ENCODE data around the gene ALB.

The ALB gene

DNA sequence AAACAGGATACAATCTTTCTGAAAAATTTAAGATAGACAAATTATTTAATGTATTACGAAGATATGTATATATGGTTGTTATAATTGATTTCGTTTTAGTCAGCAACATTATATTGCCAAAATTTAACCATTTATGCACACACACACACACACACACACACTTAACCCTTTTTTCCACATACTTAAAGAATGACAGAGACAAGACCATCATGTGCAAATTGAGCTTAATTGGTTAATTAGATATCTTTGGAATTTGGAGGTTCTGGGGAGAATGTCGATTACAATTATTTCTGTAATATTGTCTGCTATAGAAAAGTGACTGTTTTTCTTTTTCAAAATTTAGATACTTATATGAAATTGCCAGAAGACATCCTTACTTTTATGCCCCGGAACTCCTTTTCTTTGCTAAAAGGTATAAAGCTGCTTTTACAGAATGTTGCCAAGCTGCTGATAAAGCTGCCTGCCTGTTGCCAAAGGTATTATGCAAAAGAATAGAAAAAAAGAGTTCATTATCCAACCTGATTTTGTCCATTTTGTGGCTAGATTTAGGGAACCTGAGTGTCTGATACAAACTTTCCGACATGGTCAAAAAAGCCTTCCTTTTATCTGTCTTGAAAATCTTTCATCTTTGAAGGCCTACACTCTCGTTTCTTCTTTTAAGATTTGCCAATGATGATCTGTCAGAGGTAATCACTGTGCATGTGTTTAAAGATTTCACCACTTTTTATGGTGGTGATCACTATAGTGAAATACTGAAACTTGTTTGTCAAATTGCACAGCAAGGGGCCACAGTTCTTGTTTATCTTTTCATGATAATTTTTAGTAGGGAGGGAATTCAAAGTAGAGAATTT lies 5.2 kb downstream of the ALB start:
- no peak for DNase-seq

- no peak for DNase-seq
Observed at GRCh38 chr4:73409978-73410548, 6.0 kb downstream of the ALB start.

DNA sequence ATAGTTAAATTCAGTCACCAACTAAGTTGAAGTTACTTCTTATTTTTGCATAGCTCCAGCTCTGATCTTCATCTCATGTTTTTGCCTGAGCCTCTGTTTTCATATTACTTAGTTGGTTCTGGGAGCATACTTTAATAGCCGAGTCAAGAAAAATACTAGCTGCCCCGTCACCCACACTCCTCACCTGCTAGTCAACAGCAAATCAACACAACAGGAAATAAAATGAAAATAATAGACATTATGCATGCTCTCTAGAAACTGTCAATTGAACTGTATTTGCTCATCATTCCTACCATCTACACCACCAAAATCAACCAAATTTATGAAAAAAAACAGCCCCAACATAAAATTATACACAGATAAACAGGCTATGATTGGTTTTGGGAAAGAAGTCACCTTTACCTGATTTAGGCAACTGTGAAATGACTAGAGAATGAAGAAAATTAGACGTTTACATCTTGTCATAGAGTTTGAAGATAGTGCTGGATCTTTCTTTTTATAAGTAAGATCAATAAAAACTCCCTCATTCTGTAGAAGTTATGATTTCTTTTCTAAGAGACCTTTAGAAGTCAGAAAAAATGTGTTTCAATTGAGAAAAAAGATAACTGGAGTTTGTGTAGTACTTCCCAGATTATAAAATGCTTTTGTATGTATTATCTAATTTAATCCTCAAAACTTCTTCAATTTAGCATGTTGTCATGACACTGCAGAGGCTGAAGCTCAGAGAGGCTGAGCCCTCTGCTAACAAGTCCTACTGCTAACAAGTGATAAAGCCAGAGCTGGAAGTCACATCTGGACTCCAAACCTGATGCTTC lies 7.0 kb downstream of the ALB start:
- no peak for DNase-seq

GRCh38 chr4:73411731-73412414 lies 7.8 kb downstream of the ALB start:
- no peak for DNase-seq

GRCh38 chr4:73413294-73413755 lies 9.2 kb downstream of the ALB start:
- no peak for DNase-seq

GRCh38 chr4:73414936-73415271 lies 10.8 kb downstream of the ALB start:
- no peak for DNase-seq

DNA sequence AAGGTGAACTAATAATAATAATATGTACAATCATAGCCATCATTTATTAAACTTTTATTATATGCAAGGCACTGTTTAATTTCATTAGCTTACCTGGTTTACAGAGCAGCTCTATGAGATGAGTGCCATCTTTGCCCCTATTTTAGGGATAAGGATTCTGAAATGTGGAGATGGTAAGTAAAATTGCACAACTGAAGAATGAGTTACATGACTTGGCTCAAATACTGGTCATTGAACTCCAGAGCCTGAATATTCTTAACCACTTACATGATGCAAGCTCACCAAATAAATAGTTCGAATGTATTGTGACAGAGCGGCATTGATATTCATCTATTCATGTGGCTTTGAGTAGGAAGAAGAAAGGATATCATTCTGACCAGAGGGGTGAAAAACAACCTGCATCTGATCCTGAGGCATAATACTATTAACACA lies 11.7 kb downstream of the ALB start:
- no peak for DNase-seq

DNA sequence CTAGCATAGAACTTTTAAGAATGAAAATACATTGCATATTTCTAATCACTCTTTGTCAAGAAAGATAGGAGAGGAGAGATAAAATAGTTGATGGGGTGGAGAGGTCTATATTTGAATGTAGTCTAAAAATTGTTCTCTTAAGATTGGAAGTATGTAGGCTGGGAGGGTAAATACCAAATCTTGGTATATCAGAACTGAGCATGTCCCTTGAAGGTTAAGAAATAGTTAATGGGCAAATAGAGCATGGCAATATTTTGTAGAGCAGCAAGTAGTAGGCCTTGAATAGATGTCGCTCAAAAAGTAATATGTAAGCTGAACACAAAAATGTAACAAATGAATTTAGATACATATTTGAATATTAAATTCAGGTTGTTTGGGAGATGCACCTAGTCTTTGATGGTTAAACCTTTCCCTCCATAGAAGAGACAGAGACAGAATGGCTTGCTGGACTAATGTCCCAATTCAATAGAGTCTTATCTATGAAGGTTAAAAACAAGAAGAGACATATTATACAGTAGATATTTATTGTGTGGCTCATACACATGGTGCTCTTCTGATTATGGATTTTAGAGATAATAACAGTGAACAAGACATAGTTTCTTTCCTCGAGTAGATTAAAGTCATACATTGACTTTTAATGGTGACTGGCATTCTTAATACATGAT lies 12.5 kb downstream of the ALB start:
- no peak for DNase-seq

DNA sequence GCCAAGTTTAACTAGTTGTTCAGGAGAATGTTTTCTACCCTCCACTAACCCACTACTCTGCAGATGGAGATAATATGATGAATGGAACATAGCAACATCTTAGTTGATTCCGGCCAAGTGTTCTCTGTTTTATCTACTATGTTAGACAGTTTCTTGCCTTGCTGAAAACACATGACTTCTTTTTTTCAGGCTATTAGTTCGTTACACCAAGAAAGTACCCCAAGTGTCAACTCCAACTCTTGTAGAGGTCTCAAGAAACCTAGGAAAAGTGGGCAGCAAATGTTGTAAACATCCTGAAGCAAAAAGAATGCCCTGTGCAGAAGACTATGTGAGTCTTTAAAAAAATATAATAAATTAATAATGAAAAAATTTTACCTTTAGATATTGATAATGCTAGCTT lies 13.3 kb downstream of the ALB start:
- no peak for DNase-seq

GRCh38 chr4:73417973-73418372 lies 13.9 kb downstream of the ALB start:
- no peak for DNase-seq

DNA sequence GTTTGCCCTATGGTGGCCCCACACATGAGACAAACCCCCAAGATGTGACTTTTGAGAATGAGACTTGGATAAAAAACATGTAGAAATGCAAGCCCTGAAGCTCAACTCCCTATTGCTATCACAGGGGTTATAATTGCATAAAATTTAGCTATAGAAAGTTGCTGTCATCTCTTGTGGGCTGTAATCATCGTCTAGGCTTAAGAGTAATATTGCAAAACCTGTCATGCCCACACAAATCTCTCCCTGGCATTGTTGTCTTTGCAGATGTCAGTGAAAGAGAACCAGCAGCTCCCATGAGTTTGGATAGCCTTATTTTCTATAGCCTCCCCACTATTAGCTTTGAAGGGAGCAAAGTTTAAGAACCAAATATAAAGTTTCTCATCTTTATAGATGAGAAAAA lies 14.6 kb downstream of the ALB start:
- no peak for DNase-seq

GRCh38 chr4:73419106-73420038 lies 15.3 kb downstream of the ALB start:
- DNase-seq = peak in 1 of 14 donors; percentile 3

- DNase-seq = no peak
Observed at GRCh38 chr4:73420615-73421014, 16.5 kb downstream of the ALB start.

DNA sequence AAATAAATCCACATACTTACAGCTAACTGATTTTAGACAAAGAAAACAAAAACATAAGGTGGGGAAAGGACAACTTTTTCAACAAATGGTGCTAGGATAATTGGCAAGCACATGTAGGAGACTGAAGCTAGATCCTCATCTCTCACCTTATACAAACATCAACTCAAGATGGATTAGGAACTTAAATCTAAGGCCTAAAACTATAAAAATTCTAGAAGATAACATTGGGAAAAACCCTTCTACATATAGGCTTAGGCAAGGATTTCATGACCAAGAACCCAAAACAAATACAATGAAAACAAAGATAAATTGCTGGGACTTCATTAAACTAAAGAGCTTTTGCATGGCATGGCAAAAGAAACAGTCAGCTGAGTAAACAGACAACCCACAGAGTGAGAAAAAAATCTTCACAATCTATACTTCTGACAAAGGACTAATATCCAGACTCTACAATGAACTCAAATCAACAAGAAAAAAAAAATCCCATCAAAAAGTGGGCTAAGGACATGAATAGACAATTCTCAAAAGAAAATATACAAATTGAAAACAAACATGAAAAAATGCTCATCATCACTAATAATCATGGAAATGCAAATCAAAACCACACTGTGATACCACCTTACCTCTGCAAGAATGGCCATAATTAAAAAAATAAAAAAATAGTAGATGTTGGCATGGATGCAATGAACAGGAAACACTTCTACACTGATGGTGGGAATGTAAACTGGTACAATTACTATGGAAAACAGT lies 17.8 kb downstream of the ALB start:
- DNase-seq = no peak

DNA sequence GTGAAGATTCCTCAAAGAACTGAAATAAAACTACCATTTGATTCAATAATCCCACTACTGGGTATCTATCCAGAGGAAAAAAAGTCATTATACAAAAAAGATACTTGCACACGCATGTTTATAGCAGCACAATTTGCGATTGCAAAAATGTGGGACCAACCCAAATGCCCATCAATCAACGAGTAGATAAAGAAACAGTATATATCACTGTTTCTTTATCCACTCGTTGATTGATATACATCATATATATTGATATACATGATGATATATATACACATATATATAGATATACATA lies 18.3 kb downstream of the ALB start:
- DNase-seq = no peak

GRCh38 chr4:73423184-73423583 lies 19.1 kb downstream of the ALB start:
- DNase-seq = no peak

DNA sequence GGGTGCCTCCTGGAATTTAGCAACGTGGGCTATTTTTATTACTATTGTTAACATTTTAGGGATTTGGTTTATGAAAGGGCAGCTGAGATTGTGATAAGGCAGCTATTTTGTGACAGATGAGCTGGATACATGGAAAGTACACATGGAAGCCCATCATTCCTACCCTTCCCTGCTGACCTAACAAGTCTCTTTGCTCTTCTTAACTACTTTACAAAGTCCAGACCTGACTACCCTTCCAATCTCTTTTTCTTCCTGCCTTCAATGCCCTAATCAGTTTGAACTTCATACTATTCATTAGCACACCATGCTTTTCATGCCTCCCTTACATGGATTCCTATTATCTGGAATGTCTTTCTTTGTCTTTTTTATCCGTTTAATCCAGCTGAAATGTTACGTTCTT lies 22.6 kb downstream of the ALB start:
- no peak for DNase-seq

DNA sequence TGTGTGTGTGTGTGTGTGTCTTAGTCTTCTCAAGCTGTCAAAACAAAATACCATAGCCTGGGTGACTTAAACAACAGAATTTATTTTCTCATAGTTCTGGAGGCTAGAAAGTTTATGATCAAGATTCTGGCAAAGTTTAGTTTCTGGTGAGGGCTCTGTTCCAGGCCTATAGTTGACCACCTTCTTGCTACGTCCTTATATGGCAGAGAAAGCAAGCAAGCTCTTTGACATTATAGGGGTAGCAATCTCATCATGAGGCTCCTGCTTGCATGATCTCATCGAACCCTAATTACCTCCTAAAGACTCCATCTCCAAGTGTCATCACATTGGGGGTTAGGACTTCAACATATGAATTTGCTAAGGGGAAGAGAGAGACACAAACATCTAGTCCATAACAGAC lies 25.0 kb downstream of the ALB start:
- DNase-seq = no peak

DNA sequence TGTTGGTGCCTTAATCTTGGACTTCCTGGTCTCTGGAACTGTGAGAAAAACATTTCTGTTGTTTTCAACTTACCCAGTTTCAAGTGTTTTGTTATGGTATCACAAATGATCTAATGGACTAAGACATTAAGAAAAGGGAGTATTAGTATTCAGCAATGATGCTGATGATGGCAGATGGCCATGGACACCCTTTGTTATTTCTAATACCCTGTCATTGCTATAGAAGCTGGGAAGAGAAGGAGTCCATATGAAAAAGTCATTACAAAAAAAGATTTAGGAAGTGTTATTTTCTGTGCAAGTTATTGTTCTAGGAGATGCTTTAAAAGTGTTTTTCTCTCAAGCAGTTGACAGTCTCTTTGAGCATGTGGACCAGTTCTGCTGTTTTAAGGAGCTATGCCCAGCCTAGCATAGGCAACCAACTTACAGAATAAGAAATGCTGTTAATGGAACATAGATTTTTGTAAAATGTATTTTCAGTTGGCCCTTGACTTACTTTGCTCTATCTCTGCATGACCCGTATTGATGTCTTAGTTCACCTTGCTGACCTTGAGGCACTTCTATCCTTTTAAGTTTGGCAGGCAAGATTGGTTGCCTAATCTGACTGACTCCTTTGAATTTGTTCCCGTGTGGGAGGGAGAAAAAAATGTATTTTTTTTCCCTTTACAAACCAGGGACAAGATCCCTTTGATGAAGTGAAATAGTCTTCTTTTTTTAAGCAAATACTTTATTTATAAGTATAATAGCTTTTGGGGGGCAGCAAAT lies 25.9 kb downstream of the ALB start:
- no peak for DNase-seq

DNA sequence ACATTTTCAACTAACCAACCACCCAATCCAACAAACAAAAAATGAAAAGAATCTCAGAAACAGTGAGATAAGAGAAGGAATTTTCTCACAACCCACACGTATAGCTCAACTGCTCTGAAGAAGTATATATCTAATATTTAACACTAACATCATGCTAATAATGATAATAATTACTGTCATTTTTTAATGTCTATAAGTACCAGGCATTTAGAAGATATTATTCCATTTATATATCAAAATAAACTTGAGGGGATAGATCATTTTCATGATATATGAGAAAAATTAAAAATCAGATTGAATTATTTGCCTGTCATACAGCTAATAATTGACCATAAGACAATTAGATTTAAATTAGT lies 27.7 kb downstream of the ALB start:
- no peak for DNase-seq

All from C1 segment of cervical spinal cord (tissue), 14 donors.